ENCODE data around the gene DGAT2.

Gene DGAT2

DNA sequence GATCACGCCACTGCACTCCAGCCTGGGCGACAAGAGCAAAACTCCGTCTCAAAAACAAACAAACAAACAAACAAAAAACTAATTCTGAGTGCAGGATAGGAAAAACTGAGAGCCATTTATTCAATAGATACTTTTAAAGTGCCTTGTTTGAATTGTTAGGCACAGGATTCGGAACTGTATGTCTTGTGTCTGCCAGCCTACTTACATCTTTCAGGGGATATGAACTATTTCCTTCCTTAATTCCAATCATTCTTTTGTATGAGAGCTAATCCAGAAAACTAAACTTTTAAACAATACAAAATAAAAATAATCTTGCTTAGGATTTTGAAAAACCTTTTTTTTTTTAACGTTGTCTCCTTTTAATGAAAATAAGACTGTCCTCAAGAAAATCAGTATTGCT lies 59.0 kb downstream of the DGAT2 start:
- no peak overlapping the region for H3K4me3 ChIP-seq (ENCODE audit: low read depth, low read length)
- TF ChIP-seq POLR2A (IDR thresholded peaks at IDR 0.05; ENCODE audit: extremely low read depth, insufficient read length) = no peak
- TF ChIP-seq, protein P1, sequence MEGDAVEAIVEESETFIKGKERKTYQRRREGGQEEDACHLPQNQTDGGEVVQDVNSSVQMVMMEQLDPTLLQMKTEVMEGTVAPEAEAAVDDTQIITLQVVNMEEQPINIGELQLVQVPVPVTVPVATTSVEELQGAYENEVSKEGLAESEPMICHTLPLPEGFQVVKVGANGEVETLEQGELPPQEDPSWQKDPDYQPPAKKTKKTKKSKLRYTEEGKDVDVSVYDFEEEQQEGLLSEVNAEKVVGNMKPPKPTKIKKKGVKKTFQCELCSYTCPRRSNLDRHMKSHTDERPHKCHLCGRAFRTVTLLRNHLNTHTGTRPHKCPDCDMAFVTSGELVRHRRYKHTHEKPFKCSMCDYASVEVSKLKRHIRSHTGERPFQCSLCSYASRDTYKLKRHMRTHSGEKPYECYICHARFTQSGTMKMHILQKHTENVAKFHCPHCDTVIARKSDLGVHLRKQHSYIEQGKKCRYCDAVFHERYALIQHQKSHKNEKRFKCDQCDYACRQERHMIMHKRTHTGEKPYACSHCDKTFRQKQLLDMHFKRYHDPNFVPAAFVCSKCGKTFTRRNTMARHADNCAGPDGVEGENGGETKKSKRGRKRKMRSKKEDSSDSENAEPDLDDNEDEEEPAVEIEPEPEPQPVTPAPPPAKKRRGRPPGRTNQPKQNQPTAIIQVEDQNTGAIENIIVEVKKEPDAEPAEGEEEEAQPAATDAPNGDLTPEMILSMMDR (IDR thresholded peaks at IDR 0.05; ENCODE audit: low read depth, low read length) = no peak
- DNase-seq (ENCODE audit: low read depth) = no peak

DNA sequence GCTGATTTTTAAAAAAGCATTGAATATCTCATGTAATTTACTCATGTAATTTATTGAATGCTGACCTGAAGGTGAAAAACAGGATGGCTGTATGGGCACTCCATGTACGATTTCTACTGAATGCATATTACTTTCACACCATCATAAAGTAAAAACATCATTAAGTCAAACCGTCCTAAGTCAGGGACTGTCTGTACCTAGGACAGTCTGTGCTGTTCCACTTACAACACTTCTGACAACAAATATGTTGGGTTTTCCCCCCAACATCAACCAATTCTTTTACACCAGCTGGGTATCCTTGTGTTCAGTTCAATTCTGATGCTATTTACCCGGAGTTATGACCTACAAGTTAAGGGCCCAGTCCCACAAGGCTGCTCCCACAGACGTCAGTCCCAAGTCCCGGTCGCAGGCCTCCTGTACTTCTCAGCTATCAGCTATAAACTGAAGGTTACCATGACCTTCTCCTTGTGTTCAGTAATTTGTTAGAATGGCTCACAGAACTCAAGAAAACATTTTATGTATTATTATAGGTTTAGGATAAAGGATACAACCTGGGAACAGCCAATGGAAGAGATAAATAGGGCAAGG lies 63.4 kb downstream of the DGAT2 start:
- TF ChIP-seq, protein P2, sequence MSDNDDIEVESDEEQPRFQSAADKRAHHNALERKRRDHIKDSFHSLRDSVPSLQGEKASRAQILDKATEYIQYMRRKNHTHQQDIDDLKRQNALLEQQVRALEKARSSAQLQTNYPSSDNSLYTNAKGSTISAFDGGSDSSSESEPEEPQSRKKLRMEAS (IDR thresholded peaks at IDR 0.05; ENCODE audit: low read depth, low read length) = no peak
- TF ChIP-seq, protein P1 (IDR thresholded peaks at IDR 0.05; ENCODE audit: low read depth, low read length) = no peak
- TF ChIP-seq POLR2A (IDR thresholded peaks at IDR 0.05; ENCODE audit: extremely low read depth, insufficient read length) = no peak
- TF ChIP-seq MYC (IDR thresholded peaks at IDR 0.05; ENCODE audit: low read depth, low read length) = no peak
- no peak overlapping the region for H3K4me3 ChIP-seq (ENCODE audit: low read depth, low read length)
- no peak for DNase-seq (ENCODE audit: low read depth)

DNA sequence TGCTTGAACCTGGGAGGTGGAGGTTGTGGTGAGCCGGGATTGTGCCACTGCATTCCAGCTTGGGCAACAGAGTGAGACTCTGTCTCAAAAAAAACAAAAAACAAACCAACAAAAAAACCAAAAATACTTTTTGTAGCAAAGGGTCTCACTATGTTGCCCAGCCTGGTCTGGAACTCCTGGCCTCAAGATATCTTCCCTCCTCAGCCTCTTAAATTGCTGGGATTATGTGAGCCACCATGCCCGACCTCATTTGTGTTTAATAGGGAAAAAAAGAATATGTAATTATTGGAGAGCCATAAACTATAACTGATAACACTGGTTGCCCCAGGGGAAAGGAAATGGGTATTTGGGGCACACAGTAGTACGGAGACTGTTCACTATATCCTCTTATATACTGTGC lies 66.2 kb downstream of the DGAT2 start:
- no peak overlapping the region for H3K4me3 ChIP-seq (ENCODE audit: low read depth, low read length)
- TF ChIP-seq POLR2A (IDR thresholded peaks at IDR 0.05; ENCODE audit: extremely low read depth, insufficient read length) = no peak
- TF ChIP-seq, protein P1 (IDR thresholded peaks at IDR 0.05; ENCODE audit: low read depth, low read length) = no peak
- TF ChIP-seq MYC (IDR thresholded peaks at IDR 0.05; ENCODE audit: low read depth, low read length) = no peak
- TF ChIP-seq, protein P2 (IDR thresholded peaks at IDR 0.05; ENCODE audit: low read depth, low read length) = no peak
- no peak for DNase-seq (ENCODE audit: low read depth)

DNA sequence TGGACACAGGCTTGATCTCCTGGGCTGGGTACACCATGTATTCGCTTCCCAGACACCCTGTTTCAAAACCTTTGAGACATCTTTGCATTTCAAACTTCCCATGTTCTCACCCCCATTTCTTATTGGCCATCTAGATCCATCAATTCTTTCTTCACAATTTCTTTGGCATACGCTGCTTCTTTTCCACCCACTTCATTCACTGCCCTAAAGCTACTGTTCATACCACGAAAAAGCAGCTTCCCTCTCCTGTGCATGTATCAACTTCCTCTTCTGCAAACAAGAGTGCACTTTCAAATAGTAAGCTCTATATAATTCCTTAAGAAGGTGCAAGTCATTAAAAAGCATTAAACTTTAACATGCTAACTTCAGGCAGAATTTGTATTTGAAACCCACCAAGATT lies 67.8 kb downstream of the DGAT2 start:
- DNase-seq (ENCODE audit: low read depth) = peak; percentile 49
- no peak overlapping the region for H3K4me3 ChIP-seq (ENCODE audit: low read depth, low read length)
- TF ChIP-seq MYC (IDR thresholded peaks at IDR 0.05; ENCODE audit: low read depth, low read length) (no peak), POLR2A (IDR thresholded peaks at IDR 0.05; ENCODE audit: extremely low read depth, insufficient read length) (no peak)
- TF ChIP-seq, protein P1 (IDR thresholded peaks at IDR 0.05; ENCODE audit: low read depth, low read length) = no peak

DNA sequence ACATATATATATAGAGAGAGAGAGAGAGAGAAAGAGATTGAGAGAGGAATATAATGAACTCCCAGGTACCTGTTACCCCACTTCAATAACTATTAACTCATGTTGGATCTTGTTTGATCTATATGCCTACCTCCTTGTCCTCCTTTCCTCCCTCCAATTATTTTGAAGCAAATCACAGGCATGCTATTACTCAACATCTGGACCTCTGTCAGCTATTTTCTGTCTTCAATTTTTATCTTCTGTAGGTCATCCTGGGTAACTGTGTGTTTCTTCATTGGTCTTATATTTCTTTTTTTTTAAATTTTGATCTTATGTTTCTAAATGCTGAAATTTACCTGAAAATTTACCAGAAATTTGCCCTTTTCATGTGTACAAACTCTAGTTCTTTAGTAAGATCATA lies 71.3 kb downstream of the DGAT2 start:
- no peak overlapping the region for H3K4me3 ChIP-seq (ENCODE audit: low read depth, low read length)
- TF ChIP-seq, protein P2 (IDR thresholded peaks at IDR 0.05; ENCODE audit: low read depth, low read length) = no peak
- TF ChIP-seq POLR2A (IDR thresholded peaks at IDR 0.05; ENCODE audit: extremely low read depth, insufficient read length) (no peak), MYC (IDR thresholded peaks at IDR 0.05; ENCODE audit: low read depth, low read length) (no peak)
- TF ChIP-seq, protein P1 (IDR thresholded peaks at IDR 0.05; ENCODE audit: low read depth, low read length) = no peak
- no peak for DNase-seq (ENCODE audit: low read depth)

DNA sequence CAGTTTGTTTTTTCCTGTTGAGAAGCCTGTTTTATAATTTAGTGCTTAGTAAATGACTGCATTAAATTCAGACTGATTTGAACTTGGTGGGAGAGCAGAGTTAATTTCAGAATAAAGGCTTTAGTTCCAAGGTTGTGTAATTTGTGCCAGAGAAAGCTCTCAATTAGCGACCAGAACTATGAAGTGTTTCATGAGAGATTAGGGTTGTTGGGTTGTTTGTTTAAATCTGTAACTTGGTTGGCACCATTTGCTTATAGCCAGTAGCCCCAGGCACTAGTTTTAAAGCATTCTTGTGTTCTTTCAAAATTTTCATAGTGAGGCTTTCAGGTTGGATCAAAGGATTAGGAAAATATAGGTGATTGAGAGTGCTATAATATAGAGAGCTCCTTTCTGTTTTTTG lies 71.9 kb downstream of the DGAT2 start:
- TF ChIP-seq, protein P2 (IDR thresholded peaks at IDR 0.05; ENCODE audit: low read depth, low read length) = no peak
- TF ChIP-seq, protein P1 (IDR thresholded peaks at IDR 0.05; ENCODE audit: low read depth, low read length) = no peak
- TF ChIP-seq MYC (IDR thresholded peaks at IDR 0.05; ENCODE audit: low read depth, low read length) = no peak
- TF ChIP-seq POLR2A (IDR thresholded peaks at IDR 0.05; ENCODE audit: extremely low read depth, insufficient read length) = no peak
- no peak overlapping the region for H3K4me3 ChIP-seq (ENCODE audit: low read depth, low read length)
- DNase-seq (ENCODE audit: low read depth) = no peak
